M059J (cell line): ENCODE results near the gene PSMA1. TPM values are rescaled to one million over a fixed set of nuclear protein-coding genes. Genes with fewer than 3 reads are reported as not detected.

Source experiments
- DNase-seq: peaks from one replicate; pipeline ENCODE4 v3.0.0-alpha.2; 2012; ENCODE audit warnings: low read depth
- total RNA-seq: library from RNA; depleted of rRNA; stranded (reverse); fragments of >200 nt; shearing (Covaris generic); gene quantifications from 2 replicates; pipeline ENCODE4 v1.2.3, GENCODE V29; 2014

PSMA1 gene
- total RNA-seq, 1 experiment from 2014 or later: 344 TPM

- DNase-seq: peak; percentile 56
Observed at GRCh38 chr11:14529951-14530350, 9.8 kb upstream of the PSMA1 start.

GRCh38 chr11:14529321-14529720 lies 9.1 kb upstream of the PSMA1 start:
- no peak for DNase-seq

- DNase-seq: no peak
Observed at GRCh38 chr11:14522801-14523200, 2.6 kb upstream of the PSMA1 start.

GRCh38 chr11:14522245-14522644 lies 2.1 kb upstream of the PSMA1 start:
- DNase-seq: no peak

GRCh38 chr11:14520747-14521151 lies 563 bp upstream of the PSMA1 start:
- DNase-seq: no peak

GRCh38 chr11:14519597-14519916 lies 629 bp downstream of the PSMA1 start:
- DNase-seq: no peak

- DNase-seq: no peak
Observed at GRCh38 chr11:14518820-14519219, 1.4 kb downstream of the PSMA1 start.

GRCh38 chr11:14513800-14514199 lies 6.4 kb downstream of the PSMA1 start:
- no peak for DNase-seq

GRCh38 chr11:14506532-14506931 lies 13.7 kb downstream of the PSMA1 start:
- peak; percentile 41 for DNase-seq

GRCh38 chr11:14503023-14503422 lies 17.2 kb downstream of the PSMA1 start:
- DNase-seq: no peak

GRCh38 chr11:14502039-14502438 lies 18.1 kb downstream of the PSMA1 start:
- no peak for DNase-seq

- peak; percentile 69 for DNase-seq
Observed at GRCh38 chr11:14500181-14500651, 20.0 kb downstream of the PSMA1 start.

- DNase-seq: peak; percentile 94
Observed at GRCh38 chr11:14499560-14500180, 20.5 kb downstream of the PSMA1 start, which contains the start of gene COPB1. COPB1 (minus strand) TSS chr11:14499811; CDS start chr11:14498928, 883 bp downstream.

GRCh38 chr11:14499178-14499559 lies 21.0 kb downstream of the PSMA1 start:
- peak; percentile 22 for DNase-seq

- no peak for DNase-seq
Observed at GRCh38 chr11:14480716-14481115, 39.5 kb downstream of the PSMA1 start.

- DNase-seq: no peak
Observed at GRCh38 chr11:14471127-14471526, 49.1 kb downstream of the PSMA1 start.

GRCh38 chr11:14463623-14464022 lies 56.6 kb downstream of the PSMA1 start:
- DNase-seq: no peak

GRCh38 chr11:14460147-14460546 lies 60.0 kb downstream of the PSMA1 start:
- DNase-seq: no peak

GRCh38 chr11:14458377-14458776 lies 61.8 kb downstream of the PSMA1 start:
- no peak for DNase-seq

GRCh38 chr11:14455648-14456430 lies 64.3 kb downstream of the PSMA1 start:
- no peak for DNase-seq
